ENCODE results near the gene KRT37.
"Not testable (repeated sequence)": the region's sequence is repeated elsewhere in the genome, so short reads cannot be mapped to it uniquely, and the experiment has no call there.

The KRT37 gene

DNA sequence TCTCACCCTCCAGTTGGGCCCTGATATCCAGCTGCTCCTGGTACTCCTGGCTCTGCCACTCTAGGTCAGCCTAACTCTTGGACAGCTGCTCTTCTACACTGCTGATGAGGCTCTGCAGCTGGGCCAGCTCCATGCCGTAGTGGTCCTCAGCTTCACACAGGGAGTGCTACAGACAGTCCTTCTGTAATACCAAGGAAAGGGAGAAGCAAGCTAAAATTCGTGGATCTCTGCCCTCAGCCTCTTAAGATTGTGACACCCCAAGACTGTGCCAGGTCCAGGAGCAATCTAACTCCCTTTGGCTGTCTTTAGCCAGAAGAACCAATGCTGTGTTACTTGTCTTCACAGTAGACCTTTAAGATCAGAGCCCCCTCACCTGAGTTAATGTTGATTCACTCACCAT lies 24.1 kb upstream of the KRT37 start:
- no peak for DNase-seq
- no peak for TF ChIP-seq GATA1 (IDR thresholded peaks at IDR 0.05; ENCODE audit: low read depth, low read length)
- TF ChIP-seq POLR2A (IDR thresholded peaks at IDR 0.05; ENCODE audit: low read length), result no peak

DNA sequence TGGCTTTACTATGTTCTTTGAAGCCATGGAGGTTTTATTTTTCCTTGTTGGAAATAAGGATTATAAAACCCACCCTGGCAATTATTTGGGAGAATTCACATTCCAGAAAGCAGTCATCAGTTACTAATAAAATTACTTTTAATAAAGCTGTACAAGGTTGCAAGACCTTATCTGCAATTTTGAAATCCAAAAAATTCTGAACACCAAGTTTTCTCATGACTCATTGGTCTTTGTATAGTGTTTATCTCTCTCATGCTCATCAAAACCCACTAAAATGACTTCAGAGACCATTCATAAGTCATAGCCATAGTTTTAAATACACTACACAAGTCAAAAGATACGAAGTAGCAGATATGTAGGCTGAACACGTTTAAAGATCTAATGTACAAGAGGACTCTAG lies 22.4 kb upstream of the KRT37 start:
- TF ChIP-seq GATA1 (IDR thresholded peaks at IDR 0.05; ENCODE audit: low read depth, low read length), result no peak
- no peak for TF ChIP-seq POLR2A (IDR thresholded peaks at IDR 0.05; ENCODE audit: low read length)
- DNase-seq, result no peak

DNA sequence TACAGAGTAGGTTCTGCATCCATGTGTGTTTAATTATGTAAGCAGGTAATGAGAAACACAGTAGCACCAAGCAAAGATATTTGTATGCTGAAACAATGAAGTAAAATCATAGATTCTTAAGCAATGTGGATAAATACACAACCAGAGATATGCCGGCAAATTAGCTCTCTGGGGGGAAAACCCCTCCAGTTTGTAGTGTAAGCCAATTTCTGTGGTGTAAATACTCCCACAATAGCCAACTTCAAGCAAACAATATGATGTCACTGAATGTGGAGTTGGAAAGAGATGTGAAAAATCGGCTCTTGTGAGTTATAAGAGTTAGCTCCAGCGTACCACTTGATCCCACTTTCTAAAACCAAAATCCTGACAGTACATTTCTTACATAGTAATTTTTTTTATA lies 20.3 kb upstream of the KRT37 start:
- TF ChIP-seq POLR2A (IDR thresholded peaks at IDR 0.05; ENCODE audit: low read length), result no peak
- TF ChIP-seq GATA1 (IDR thresholded peaks at IDR 0.05; ENCODE audit: low read depth, low read length), result no peak
- no peak for DNase-seq

DNA sequence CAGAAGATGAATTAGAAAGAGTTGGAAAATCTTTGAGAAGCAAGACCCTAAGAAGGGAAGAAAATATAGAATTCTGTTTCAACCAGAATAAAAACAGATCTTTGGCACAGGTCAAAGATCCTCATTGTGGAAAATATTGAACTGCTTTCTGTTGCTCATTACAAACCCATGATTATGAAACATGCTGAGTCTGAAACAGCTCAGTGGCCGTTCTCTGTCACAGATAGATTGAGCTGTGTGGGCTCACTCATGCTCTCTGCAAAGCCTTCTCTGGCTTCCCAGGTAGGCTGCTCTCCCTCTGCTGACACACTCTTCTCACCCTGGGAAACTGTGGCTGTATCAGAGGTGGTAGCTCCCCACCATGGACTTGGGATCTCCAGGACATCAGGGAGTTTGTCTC lies 19.8 kb upstream of the KRT37 start:
- DNase-seq, result no peak
- TF ChIP-seq POLR2A (IDR thresholded peaks at IDR 0.05; ENCODE audit: low read length) (no peak), GATA1 (IDR thresholded peaks at IDR 0.05; ENCODE audit: low read depth, low read length) (no peak)

DNA sequence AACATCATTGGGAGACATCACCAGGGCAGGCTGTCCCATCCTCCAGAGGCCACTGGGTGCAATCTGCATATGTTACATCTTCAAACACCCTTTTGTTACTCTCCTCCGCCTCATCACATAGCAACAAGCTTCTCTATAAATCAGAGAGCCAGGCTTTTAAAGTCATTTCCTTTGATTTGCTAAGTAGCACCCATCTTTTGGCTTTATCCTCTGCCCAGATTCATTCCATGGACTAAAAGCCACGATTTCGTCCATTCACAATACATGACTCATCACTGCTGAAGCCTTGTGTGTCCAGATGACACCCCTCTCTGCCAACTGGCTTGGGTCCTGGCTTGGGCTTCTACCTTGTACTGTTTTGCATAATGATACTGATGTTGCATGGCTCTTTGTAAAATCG lies 18.4 kb upstream of the KRT37 start:
- DNase-seq, result no peak
- TF ChIP-seq GATA1 (IDR thresholded peaks at IDR 0.05; ENCODE audit: low read depth, low read length), result no peak
- TF ChIP-seq POLR2A (IDR thresholded peaks at IDR 0.05; ENCODE audit: low read length), result no peak

DNA sequence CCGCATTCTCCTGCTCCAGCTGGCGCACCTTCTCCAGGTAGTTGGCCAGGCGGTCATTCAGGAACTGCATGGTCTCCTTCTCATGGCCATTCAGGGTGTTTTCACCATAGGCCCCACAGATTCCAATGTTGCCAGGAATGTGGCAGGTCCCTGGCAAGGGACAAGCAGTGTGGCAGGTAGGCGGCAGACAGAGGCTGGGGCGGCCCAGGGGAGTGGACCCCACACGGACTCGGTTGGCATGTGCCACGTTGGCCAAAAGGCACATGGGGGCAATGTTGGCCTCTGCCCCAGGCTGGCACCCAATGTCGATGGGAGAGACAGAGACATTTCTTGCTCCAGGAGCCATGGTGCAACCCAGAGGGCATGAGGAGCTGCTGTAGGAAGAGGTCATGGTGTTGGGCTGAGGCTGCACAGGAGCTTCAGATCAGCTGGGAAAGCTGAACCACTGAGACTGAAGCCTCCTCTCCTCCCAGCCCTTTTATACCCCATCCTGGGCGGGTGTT lies 16.2 kb upstream of the KRT37 start, which contains the start of gene KRT38:
KRT38 (minus strand) TSS at position 453 of the 503 bp plus-strand sequence; CDS start at position 391, 62 bp downstream.
- DNase-seq, result no peak
- TF ChIP-seq GATA1 (IDR thresholded peaks at IDR 0.05; ENCODE audit: low read depth, low read length) (no peak), POLR2A (IDR thresholded peaks at IDR 0.05; ENCODE audit: low read length) (no peak)

DNA sequence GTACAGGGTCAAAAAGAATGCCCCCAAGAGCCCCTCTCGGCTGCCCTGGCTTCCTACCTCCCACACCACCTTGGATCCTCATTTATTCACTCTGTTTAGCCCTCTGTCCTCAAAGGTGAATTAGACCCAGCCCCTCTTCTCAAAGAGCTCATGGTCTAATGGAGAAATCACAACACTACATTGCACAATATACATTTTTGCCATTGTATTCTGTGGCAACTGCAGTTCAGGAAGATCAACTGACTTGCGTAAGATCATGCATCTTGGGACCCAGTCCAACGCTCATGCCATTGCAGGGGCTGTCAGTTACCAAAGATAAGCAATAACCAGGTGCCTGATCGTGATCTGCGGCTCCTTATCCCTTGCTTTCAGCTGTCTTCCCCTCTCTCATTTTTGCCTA lies 15.0 kb upstream of the KRT37 start:
- DNase-seq, result no peak
- TF ChIP-seq POLR2A (IDR thresholded peaks at IDR 0.05; ENCODE audit: low read length) (no peak), GATA1 (IDR thresholded peaks at IDR 0.05; ENCODE audit: low read depth, low read length) (no peak)

DNA sequence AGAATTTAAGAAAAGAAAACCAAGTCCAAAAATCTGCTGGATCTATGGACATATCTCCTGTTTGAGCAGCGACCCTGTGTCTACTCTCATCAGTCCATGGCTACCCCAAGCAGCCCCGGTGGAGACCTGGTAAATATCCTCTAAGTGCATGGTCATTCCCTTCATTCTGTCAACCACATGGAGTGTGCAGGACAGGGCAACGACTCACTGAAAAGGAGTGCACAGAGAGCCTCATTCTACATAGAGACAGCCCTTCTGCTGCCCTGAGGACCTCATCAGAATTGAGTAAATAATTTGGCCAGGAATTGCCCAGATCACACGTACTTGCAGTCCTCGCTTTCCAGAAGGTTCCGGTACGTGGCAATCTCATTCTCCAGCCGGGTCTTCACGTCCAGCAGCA lies 13.4 kb upstream of the KRT37 start:
- no peak for TF ChIP-seq GATA1 (IDR thresholded peaks at IDR 0.05; ENCODE audit: low read depth, low read length)
- TF ChIP-seq POLR2A (IDR thresholded peaks at IDR 0.05; ENCODE audit: low read length), result no peak
- no peak for DNase-seq

DNA sequence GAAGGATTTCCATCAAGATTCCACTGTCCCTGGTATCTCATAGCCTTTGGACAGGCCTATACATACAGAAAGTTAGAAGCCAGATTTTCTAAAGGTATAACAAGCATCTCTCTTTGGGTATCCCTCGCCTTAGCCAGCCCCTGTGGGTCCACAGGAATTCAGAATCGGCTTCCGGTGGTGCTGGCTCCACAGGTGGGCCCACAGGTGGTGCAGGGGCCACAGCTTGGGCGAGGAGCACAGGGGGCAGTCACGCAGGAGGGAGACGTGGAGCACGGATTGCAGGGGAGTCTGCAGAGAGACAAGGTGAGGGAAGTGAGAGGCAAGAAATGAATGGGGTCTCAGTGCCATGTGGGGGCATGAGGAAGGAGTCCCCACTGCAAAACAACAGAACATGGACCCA lies 12.9 kb upstream of the KRT37 start:
- TF ChIP-seq GATA1 (IDR thresholded peaks at IDR 0.05; ENCODE audit: low read depth, low read length) (no peak), POLR2A (IDR thresholded peaks at IDR 0.05; ENCODE audit: low read length) (no peak)
- DNase-seq, result no peak

DNA sequence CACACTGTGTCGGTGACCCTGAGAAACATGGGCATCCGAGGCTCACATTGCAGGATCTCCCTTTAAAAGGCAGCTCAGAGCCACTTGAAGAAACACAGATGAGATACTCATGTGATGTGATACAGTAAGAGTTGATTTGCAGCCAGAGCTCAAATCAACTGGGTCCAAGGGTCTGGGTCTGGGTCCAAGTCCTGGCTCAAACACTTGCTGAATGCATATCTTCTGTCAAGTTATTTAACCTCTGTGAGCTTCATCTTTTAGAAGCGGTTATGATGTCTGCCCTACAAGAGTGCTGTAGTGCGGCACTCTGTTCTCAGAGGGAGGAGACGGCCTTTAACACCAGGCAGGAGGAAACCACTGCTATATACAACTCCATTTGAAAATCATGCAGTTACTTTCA lies 10.0 kb upstream of the KRT37 start:
- no peak for TF ChIP-seq GATA1 (IDR thresholded peaks at IDR 0.05; ENCODE audit: low read depth, low read length)
- TF ChIP-seq POLR2A (IDR thresholded peaks at IDR 0.05; ENCODE audit: low read length), result no peak
- no peak for DNase-seq

DNA sequence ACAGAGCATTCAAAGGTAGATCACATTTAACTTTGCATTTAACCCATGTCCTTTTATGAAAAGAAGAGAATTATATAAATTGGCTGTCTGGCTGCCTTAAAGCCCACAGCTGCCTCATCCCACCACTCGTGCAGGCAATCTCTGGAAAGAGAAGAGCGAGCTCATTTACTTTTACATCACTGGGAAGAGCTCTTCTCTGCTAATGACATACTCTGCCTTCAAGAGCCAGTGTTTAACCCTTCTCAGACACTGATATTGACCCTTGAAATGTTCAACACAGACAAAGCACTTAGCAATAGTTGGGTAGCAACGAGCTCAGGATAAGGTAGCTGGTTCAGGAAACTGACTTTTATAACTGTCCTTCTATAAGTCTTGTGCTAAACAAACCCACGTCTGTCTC lies 9.6 kb upstream of the KRT37 start:
- no peak for DNase-seq
- TF ChIP-seq POLR2A (IDR thresholded peaks at IDR 0.05; ENCODE audit: low read length) (no peak), GATA1 (IDR thresholded peaks at IDR 0.05; ENCODE audit: low read depth, low read length) (no peak)

DNA sequence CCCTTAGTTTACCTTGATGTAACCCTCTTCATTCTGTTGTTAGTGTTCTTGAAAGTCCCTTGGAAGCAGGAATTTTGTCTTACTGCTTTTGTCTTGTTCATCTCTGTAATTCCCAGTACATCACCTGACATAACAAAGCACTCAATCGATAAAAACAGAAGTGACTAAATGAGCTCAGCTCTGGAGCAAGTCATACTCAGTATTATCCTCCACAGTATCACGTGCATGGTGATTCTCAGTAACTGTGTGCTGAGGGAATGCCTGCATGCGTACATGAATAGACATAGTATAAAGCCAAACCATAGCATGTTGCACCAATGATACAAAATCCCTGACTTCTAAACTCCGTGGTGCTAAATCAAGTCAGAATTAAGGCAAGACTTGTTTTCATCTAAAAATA lies 9.2 kb upstream of the KRT37 start:
- TF ChIP-seq POLR2A (IDR thresholded peaks at IDR 0.05; ENCODE audit: low read length) (no peak), GATA1 (IDR thresholded peaks at IDR 0.05; ENCODE audit: low read depth, low read length) (no peak)

DNA sequence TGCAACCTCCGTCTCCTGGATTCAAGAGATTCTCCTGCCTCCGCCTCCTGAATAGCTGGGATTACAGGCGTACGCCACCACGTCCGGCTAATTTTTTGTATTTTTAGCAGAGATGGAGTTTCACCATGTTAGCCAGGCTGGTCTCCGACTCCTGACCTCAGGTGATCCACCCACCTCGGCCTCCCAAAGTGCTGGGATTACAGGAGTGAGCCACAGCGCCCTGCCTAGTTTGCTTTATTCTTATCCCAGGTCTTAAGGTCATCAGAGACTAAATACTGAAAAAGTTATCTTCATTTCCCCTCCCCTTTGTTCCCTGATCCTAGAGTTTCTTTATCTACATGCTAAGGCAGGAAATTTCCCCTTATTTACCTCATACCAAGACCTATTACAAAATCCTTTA lies 6.0 kb upstream of the KRT37 start:
- DNase-seq, result not testable (repeated sequence)

More for the DNA sequence above, 9.2 kb upstream of the KRT37 start:
- DNase-seq, result no peak

DNA sequence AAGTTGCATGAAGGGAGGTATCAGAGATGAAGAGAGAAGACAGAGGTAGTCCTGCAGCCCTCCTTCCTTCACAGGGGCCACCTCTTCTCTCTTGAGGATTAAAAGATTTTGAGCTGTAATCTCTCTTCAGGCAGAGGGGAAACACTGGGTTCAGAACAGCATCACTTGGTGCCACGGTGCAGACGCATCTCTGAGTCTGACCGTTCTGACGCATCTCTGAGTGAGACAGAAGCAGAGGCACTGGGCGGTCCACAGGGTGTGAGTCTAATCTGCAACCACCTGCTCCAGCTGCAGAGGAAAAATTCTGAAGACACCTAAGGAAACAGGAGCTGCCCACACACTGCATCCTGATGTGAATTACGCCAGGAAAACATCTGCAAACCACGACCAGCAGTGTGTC lies 5.3 kb upstream of the KRT37 start:
- no peak for DNase-seq
- TF ChIP-seq POLR2A (IDR thresholded peaks at IDR 0.05; ENCODE audit: low read length), result no peak
- TF ChIP-seq GATA1 (IDR thresholded peaks at IDR 0.05; ENCODE audit: low read depth, low read length), result no peak

DNA sequence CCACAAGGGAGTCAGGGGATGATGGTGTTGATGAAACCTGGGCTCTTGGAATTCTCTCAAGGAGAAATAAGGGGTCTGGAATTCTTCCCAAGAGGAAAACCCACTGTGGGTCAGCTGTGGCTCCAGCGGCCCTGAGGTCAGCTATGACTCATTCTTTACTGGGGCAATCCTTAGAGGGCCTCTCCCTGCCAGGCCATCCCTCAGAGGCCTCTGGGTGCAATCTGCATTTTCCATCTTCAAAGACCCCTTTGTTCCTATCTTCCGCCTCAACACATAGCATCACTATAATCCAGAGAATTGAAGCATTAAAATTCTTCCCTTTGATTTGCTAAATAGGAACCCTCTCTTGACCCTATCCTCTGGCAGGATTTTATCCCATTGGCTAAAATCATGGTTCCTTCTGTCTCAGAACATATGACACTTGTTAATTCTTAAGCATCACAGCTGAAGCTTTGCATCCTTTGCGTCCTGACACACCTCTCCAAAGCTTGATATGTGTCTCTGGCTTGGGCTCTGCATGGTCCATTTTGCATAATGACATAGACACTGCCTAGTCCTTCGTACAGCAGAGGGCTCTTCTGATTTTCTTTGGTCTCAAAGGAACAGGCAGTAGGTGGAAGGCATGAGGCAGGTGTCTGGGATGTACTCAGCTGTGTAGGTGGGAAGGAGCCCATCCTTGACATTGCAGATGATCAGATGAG lies 4.4 kb upstream of the KRT37 start:
- DNase-seq, result no peak
- TF ChIP-seq GATA1 (IDR thresholded peaks at IDR 0.05; ENCODE audit: low read depth, low read length) (no peak), POLR2A (IDR thresholded peaks at IDR 0.05; ENCODE audit: low read length) (no peak)

DNA sequence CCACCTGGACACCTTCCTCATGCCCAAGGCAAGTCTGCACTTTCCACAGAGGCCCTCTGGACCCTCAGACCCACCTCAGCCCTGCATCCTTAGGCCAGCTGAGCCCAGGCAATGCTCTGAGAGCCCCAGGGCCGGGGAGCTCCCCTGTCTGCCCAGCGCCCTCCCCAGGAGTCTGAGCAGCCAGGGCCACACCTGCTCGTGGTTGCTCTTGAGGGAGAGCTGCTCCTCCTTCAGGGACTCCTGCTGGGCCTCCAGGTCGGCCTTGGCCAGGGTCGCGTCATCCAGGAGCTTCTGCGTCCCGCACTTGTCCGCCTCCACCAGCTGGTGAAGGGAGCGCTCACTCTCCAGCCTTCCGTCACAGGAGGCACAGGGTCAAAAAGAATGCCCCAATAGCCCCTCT lies 1.8 kb downstream of the KRT37 start:
- not testable (repeated sequence) for DNase-seq

All from erythroblast (primary cell).